GM12878 (cell line): ENCODE data around the gene H1-8. TPM values are rescaled to one million over a fixed set of nuclear protein-coding genes. Genes with fewer than 3 reads are reported as not detected.

Experiments used
- ATAC-seq: fragments of 200-7000 bp; cut with Tn5 transposase; 3 replicates; pipeline ENCODE4 v1.9.1; 2020; ENCODE audit warnings: mild to moderate bottlenecking, moderate library complexity
- BruUV-seq: library from RNA; stranded (reverse); fragments of 400-500 nt; replicated peaks from 2 replicates; lab custom pipeline; 2021; lab: Mats Ljungman, UMichigan
- CTCF ChIA-PET: fragments of 300-600 bp; sonication (Branson Sonifier 250); formaldehyde crosslinking; extraction: SDS; loops from one replicate; lab custom pipeline; 2021; ENCODE audit warnings: inconsistent platforms; lab: Yijun Ruan, JAX
- POLR2A ChIA-PET: fragments of 350-600 bp; formaldehyde crosslinking; extraction: SDS; loops from one replicate; lab custom pipeline; 2021; ENCODE audit warnings: inconsistent platforms; lab: Charles Lee
- RAD21 ChIA-PET: fragments of 300-600 bp; sonication (Branson Sonifier 250); formaldehyde crosslinking; loops from one replicate; lab custom pipeline; 2023; ENCODE audit warnings: antibody characterized with exemption; ENCODE audit not compliant: unreplicated experiment; lab: Charles Lee
- SMC1A ChIA-PET: fragments of 300-600 bp; sonication (Branson Sonifier 250); formaldehyde crosslinking; loops from one replicate; lab custom pipeline; 2023; ENCODE audit not compliant: unreplicated experiment, uncharacterized antibody; lab: Charles Lee
- DNase-seq: peaks from one replicate; pipeline ENCODE4 v3.0.0-alpha.2; 2011; ENCODE audit warnings: low read depth, low spot score
- FAIRE-seq: peaks from 3 replicates; lab custom pipeline; 2011; peaks lifted over from hg19 to GRCh38; lab: Jason Lieb, UNC
- H2AFZ ChIP-seq: 2 replicates; pipeline ENCODE4 v1.6.0; 2011; ENCODE audit warnings: low read depth, low read length, control low read depth; ENCODE audit not compliant: control insufficient read depth
- H3K27ac ChIP-seq: 2 replicates; pipeline ENCODE4 v1.5.1; 2011; ENCODE audit warnings: control low read depth; ENCODE audit not compliant: control insufficient read depth, insufficient read depth
- H3K27me3 ChIP-seq, 2 experiments: replicated peaks in 1 of 2; 2 replicates each; pipeline versions ENCODE4 v1.6.0 to v1.6.1; 2011; ENCODE audit warnings: low read length in 1 of 2; ENCODE audit not compliant: control insufficient read depth in 2 of 2, insufficient read depth in 2 of 2
- H3K36me3 ChIP-seq, 2 experiments: 2 replicates each; pipeline ENCODE4 v1.5.1; 2011; ENCODE audit warnings: low read length in 1 of 2; ENCODE audit not compliant: control insufficient read depth in 2 of 2, insufficient read depth in 2 of 2
- H3K4me1 ChIP-seq: 2 replicates; pipeline ENCODE4 v1.6.1; 2011; ENCODE audit warnings: mild to moderate bottlenecking, low read length, moderate library complexity, mixed read lengths; ENCODE audit not compliant: control insufficient read depth, insufficient read depth
- H3K4me2 ChIP-seq: 2 replicates; pipeline ENCODE4 v1.6.0; 2011; ENCODE audit warnings: control low read depth; ENCODE audit not compliant: control insufficient read depth, insufficient read depth
- H3K4me3 ChIP-seq: fragments of 200-600 bp; sonication (generic); 2 replicates; pipeline ENCODE4 v1.5.1; 2016
- H3K79me2 ChIP-seq: 2 replicates; pipeline ENCODE4 v1.6.0; 2011; ENCODE audit warnings: low read length; ENCODE audit not compliant: control insufficient read depth, insufficient read depth
- H3K9ac ChIP-seq: 2 replicates; pipeline ENCODE4 v1.8.0; 2011; ENCODE audit warnings: low read length, control low read depth, mixed read lengths; ENCODE audit not compliant: control insufficient read depth, insufficient read depth
- H3K9me3 ChIP-seq: replicated peaks from 3 replicates; pipeline ENCODE4 v1.5.1; 2011; ENCODE audit warnings: mild to moderate bottlenecking, low read length; ENCODE audit not compliant: control insufficient read depth, insufficient read depth
- H4K20me1 ChIP-seq: 2 replicates; pipeline ENCODE4 v1.6.0; 2011; ENCODE audit not compliant: control insufficient read depth, insufficient read depth
- BCLAF1 ChIP-seq: fragments of 450-650 bp; IDR thresholded peaks from 2 replicates; pipeline ENCODE4 v1.6.1; 2017; ENCODE audit warnings: antibody characterized with exemption, mild to moderate bottlenecking, moderate library complexity
- CEBPB ChIP-seq, 2 experiments: fragments of 150-350 bp in 1 of 2; IDR thresholded peaks; 2 replicates each; pipeline ENCODE4 v1.6.1; 2012 to 2014; ENCODE audit warnings: low read depth in 2 of 2, low read length in 2 of 2, borderline replicate concordance in 1 of 2, inconsistent platforms in 1 of 2
- HSF1 ChIP-seq: fragments of 150-350 bp; IDR thresholded peaks from 2 replicates; pipeline ENCODE4 v1.6.1; 2014; ENCODE audit warnings: mild to moderate bottlenecking, low read depth, low read length
- KLF5 ChIP-seq: fragments of 450-650 bp; IDR thresholded peaks from 2 replicates; pipeline ENCODE4 v1.6.1; 2014; ENCODE audit warnings: mild to moderate bottlenecking; ENCODE audit not compliant: partially characterized antibody
- NR2C1 ChIP-seq: fragments of 450-650 bp; IDR thresholded peaks from 2 replicates; pipeline ENCODE4 v1.6.1; 2017; ENCODE audit warnings: antibody characterized with exemption, mild to moderate bottlenecking, moderate library complexity
- PAX8 ChIP-seq: fragments of 450-650 bp; IDR thresholded peaks from 2 replicates; pipeline ENCODE4 v1.6.1; 2017; ENCODE audit warnings: mild to moderate bottlenecking, moderate library complexity
- RELA ChIP-seq: fragments of 450-650 bp; IDR thresholded peaks from 2 replicates; pipeline ENCODE4 v1.8.0; 2014; ENCODE audit warnings: borderline replicate concordance; ENCODE audit not compliant: partially characterized antibody
- SRF ChIP-seq, 2 experiments: IDR thresholded peaks; 2 replicates each; pipeline ENCODE4 v1.6.1; 2011; ENCODE audit warnings: low read depth in 2 of 2, low read length in 2 of 2, mild to moderate bottlenecking in 1 of 2, moderate library complexity in 1 of 2
- YBX1 ChIP-seq: fragments of 450-650 bp; IDR thresholded peaks from 2 replicates; pipeline ENCODE4 v1.6.1; 2016; ENCODE audit warnings: antibody characterized with exemption
- ZBTB40 ChIP-seq: fragments of 450-650 bp; IDR thresholded peaks from 2 replicates; pipeline ENCODE4 v1.6.1; 2016; ENCODE audit warnings: mild to moderate bottlenecking, moderate library complexity, borderline replicate concordance
- WGBS: methylation state at CpG from one replicate; pipeline ENCODE4 v1.1.6; 2016; ENCODE audit warnings: low lambda C conversion rate; ENCODE audit not compliant: insufficient replicate concordance, insufficient coverage; ENCODE audit errors: missing lambda C conversion rate; 5-methylcytosine and 5-hydroxymethylcytosine counted together
- in situ Hi-C: fragments of 300-500 bp; cut with MboI; formaldehyde crosslinking; loops from 9 replicates; pipeline ENCODE4 v1.14.3; 2018; ENCODE audit warnings: mixed read lengths
- intact Hi-C: fragments of 100-400 bp; cut with micrococcal nuclease; formaldehyde crosslinking; loops from one replicate; pipeline ENCODE4 v1.14.2; 2022; ENCODE audit not compliant: unreplicated experiment
- polyA plus RNA-seq, 11 experiments: library from polyadenylated mRNA; depleted of rRNA in 4 of 11; unstranded in 6 of 11; stranded (reverse) in 5 of 11; fragments of >200 nt; fragmentation: Nextera tagmentation in 4 of 11; fragmentation: Illumina TruSeq in 1 of 11; extraction: Ambion mirVana in 4 of 11; extraction: Trizol in 1 of 11; gene quantifications; 1 replicate in 1 of 11; 2 replicates in 10 of 11; pipeline versions ENCODE4 v1.2.1 to v1.2.3, GENCODE V29; 2011 to 2016; ENCODE audit warnings: inconsistent platforms in 2 of 11, missing spikeins in 2 of 11, low read depth in 1 of 11
- total RNA-seq, 4 experiments: library from RNA; depleted of rRNA in 3 of 4; stranded (reverse); fragments of >200 nt in 3 of 4; fragmentation: Illumina TruSeq in 1 of 4; extraction: Trizol in 1 of 4; gene quantifications; 2 replicates each; pipeline versions ENCODE4 v1.2.1 to v1.2.3, GENCODE V29; 2013 to 2021

The H1-8 gene
- total and polyA plus RNA-seq, 10 of the 15 experiments (the other 5 are each of a cell fraction or from before 2014, with no cell fraction given), result not detected

GRCh38 chr3:129528589-129529100 lies 14.3 kb upstream of the H1-8 start, which contains the start of gene RHO:
TSS of gene RHO (plus strand) at chr3:129528639. CDS start at chr3:129528734, 95 bp downstream.
- no peaks in the 10 kb centered on the region for H3K27me3 ChIP-seq
- TF ChIP-seq PAX8 (no peak), KLF5 (no peak), YBX1 (no peak), CEBPB (IDR thresholded peaks at IDR 0.05; ENCODE audit: borderline replicate concordance in 1 of 2, low read depth in 2 of 2, low read length in 2 of 2) (no peak), ZBTB40 (no peak), RELA (no peak), SRF (IDR thresholded peaks at IDR 0.05; ENCODE audit: low read depth in 2 of 2, low read length in 2 of 2) (no peak), HSF1 (no peak), NR2C1 (no peak), BCLAF1 (no peak)
- BruUV-seq, result no TSS peak
- ChIA-PET POLR2A (no interaction called here), SMC1A (no interaction called here), CTCF (interaction anchor here (2.1 kb wide), 1 partner anchor 405 kb away, joined by 4 read pairs; no protein-coding TSS in a partner anchor), RAD21 (no interaction called here)
- no peak within 1 kb of the TSS for H3K27ac ChIP-seq
- no peak within 1 kb of the TSS for H3K4me2 ChIP-seq
- H4K20me1 ChIP-seq, result no peaks in the 10 kb centered on the region
- ATAC-seq (no peak), FAIRE-seq (no peak), DNase-seq (no peak)
- H3K79me2 ChIP-seq, result no peaks in the 10 kb centered on the region
- no peak within 1 kb of the TSS for H3K9ac ChIP-seq
- no peaks in the 10 kb centered on the region for H3K36me3 ChIP-seq
- no peak within 1 kb of the TSS for H3K4me3 ChIP-seq
- no peak within 1 kb of the TSS for H2AFZ ChIP-seq
- peaks cover 12% of the 10 kb centered on the region for H3K4me1 ChIP-seq
- H3K9me3 ChIP-seq, result no peaks in the 10 kb centered on the region
- WGBS, result 66% methylated on average over 18 of the region's 18 CpGs
- in situ Hi-C loops, result no loop called here
- intact Hi-C loops, result no loop called here
